Kidney (tissue), 14 donors: ENCODE data around the gene C3orf70. TPM values are rescaled to one million over a fixed set of nuclear protein-coding genes. Genes with fewer than 3 reads are reported as not detected.
"Not testable (repeated sequence)": the region's sequence is repeated elsewhere in the genome, so short reads cannot be mapped to it uniquely, and the experiment has no call there.

Experiments used
- DNase-seq, 5 donors: peaks; one replicate each; pipeline ENCODE4 v3.0.0-alpha.2; 2013 to 2020
- FAIRE-seq: peaks from 2 replicates; lab custom pipeline; 2012; peaks lifted over from hg19 to GRCh38; lab: Jason Lieb, UNC
- H3K27ac ChIP-seq, 2 donors: one replicate each; pipeline ENCODE4 v1.7.0; 2013; ENCODE audit warnings: low read depth in 2 of 2, low read length in 2 of 2, inconsistent platforms in 1 of 2
- H3K27me3 ChIP-seq: one replicate; pipeline ENCODE4 v1.7.1; 2013; ENCODE audit warnings: low read length, inconsistent platforms; ENCODE audit not compliant: control insufficient read depth, insufficient read depth
- H3K36me3 ChIP-seq, 3 donors: one replicate each; pipeline versions ENCODE4 v1.7.0 to v1.7.1; 2013; ENCODE audit warnings: low read length in 3 of 3, control low read depth in 1 of 3, inconsistent platforms in 1 of 3; ENCODE audit not compliant: insufficient read depth in 3 of 3, control insufficient read depth in 2 of 3
- H3K4me1 ChIP-seq, 3 donors: one replicate each; pipeline versions ENCODE4 v1.7.0 to v1.7.1; 2013; ENCODE audit warnings: low read length in 3 of 3, inconsistent platforms in 1 of 3, low read depth in 1 of 3; ENCODE audit not compliant: control insufficient read depth in 2 of 3, insufficient read depth in 2 of 3
- H3K4me3 ChIP-seq, 3 donors: one replicate each; pipeline versions ENCODE4 v1.7.0 to v1.8.1; 2013; ENCODE audit warnings: low read length in 3 of 3, control low read depth in 1 of 3, inconsistent platforms in 1 of 3
- H3K9ac ChIP-seq, 3 donors: one replicate each; pipeline versions ENCODE4 v1.7.0 to v1.7.1; 2013; ENCODE audit warnings: low read length in 3 of 3, control low read depth in 1 of 3, inconsistent platforms in 1 of 3
- H3K9me3 ChIP-seq, 3 donors: one replicate each; pipeline versions ENCODE4 v1.7.0 to v1.7.1; 2013; ENCODE audit warnings: low read length in 3 of 3, control low read depth in 1 of 3, inconsistent platforms in 1 of 3; ENCODE audit not compliant: control insufficient read depth in 2 of 3, insufficient read depth in 1 of 3
- CTCF ChIP-seq: IDR thresholded peaks from 3 replicates; pipeline ENCODE4 v1.5.1; 2012; ENCODE audit warnings: mild to moderate bottlenecking, moderate library complexity, borderline replicate concordance; ENCODE audit not compliant: insufficient read depth; ENCODE audit errors: extremely low read depth
- intact Hi-C: fragments of 100-400 bp; cut with DNase I; formaldehyde crosslinking; loops from one replicate; pipeline ENCODE4 v1.11.1; 2022
- polyA plus RNA-seq: library from polyadenylated mRNA; stranded (reverse); fragments of 350-450 nt; fragmentation: Illumina TruSeq; extraction: RNeasy Lipid Tissue Mini Kit (QIAGEN cat#74804); gene quantifications from one replicate; pipeline ENCODE4 v1.2.3, GENCODE V29; 2014; ENCODE audit warnings: low read depth, low replicate concordance; ENCODE audit not compliant: insufficient read depth
- total RNA-seq: library from RNA; stranded (reverse); fragmentation: NEBNext Ultra II Directional; extraction: Animal tissue kit (Norgen Biotek cat#: 25700); gene quantifications from one replicate; pipeline ENCODE4 v1.2.1, GENCODE V29; 2021
- donor health status: control.
- donor health status: control.
- donor health status: control.
- donor health status: control.
- donor health status: control.
- donor health status: DM: yes; HTN: yes; CAD: no.
- donor health status: Normal renal cell carcinoma (clear cell type).

The C3orf70 gene
- total and polyA plus RNA-seq, 2 donors from 2014 or later = 0.69 to 2.8 TPM

GRCh38 chr3:185112186-185112585 lies 40.7 kb downstream of the C3orf70 start:
- no peak for DNase-seq
- H3K4me1 ChIP-seq = no peaks in the 10 kb centered on the region
- no peaks in the 10 kb centered on the region for H3K27me3 ChIP-seq
- no peak for TF ChIP-seq CTCF
- no peak overlapping the region for H3K4me3 ChIP-seq
- H3K27ac ChIP-seq = no peak overlapping the region
- no peak overlapping the region for H3K9ac ChIP-seq
- FAIRE-seq = no peak
- H3K36me3 ChIP-seq = no peaks in the 10 kb centered on the region
- H3K9me3 ChIP-seq = no peaks in the 10 kb centered on the region
- intact Hi-C loops = no loop called here

- DNase-seq, H3K9me3 ChIP-seq, H3K36me3 ChIP-seq, H3K27me3 ChIP-seq, intact Hi-C loops, H3K4me1 ChIP-seq, H3K9ac ChIP-seq, H3K4me3 ChIP-seq, H3K27ac ChIP-seq, FAIRE-seq: not testable (repeated sequence)
These were observed 43.8 kb downstream of the C3orf70 start for GRCh38 chr3:185109012-185109411.

- H3K4me3 ChIP-seq, H3K27me3 ChIP-seq, H3K9ac ChIP-seq, intact Hi-C loops, FAIRE-seq, H3K4me1 ChIP-seq, H3K27ac ChIP-seq, H3K36me3 ChIP-seq, DNase-seq: not testable (repeated sequence)
- H3K9me3 ChIP-seq = peaks cover 0 to 11% (median 0%) of the 10 kb centered on the region in 3 donors
These were observed 46.5 kb downstream of the C3orf70 start for GRCh38 chr3:185106256-185106890.

GRCh38 chr3:185103359-185104127 lies 49.3 kb downstream of the C3orf70 start:
- Histone ChIP-seq H3K9me3 (peaks cover 0 to 11% (median 0%) of the 10 kb centered on the region in 3 donors), H3K9ac (no peak overlapping the region), H3K27ac (no peak overlapping the region), H3K27me3 (no peaks in the 10 kb centered on the region), H3K36me3 (no peaks in the 10 kb centered on the region), H3K4me1 (no peaks in the 10 kb centered on the region), H3K4me3 (no peak overlapping the region)
- FAIRE-seq (no peak), DNase-seq (no peak)
- no peak for TF ChIP-seq CTCF
- intact Hi-C loops = no loop called here
